ENCODE measurements around the gene PTX4. TPM values are rescaled to one million over a fixed set of nuclear protein-coding genes. Genes with fewer than 3 reads are reported as not detected.

The PTX4 gene
- total and polyA plus RNA-seq, 2 experiments from 2014 or later = not detected

- no peaks in the 10 kb centered on the region for H3K36me3 ChIP-seq (ENCODE audit: insufficient read depth)
- H4K20me1 ChIP-seq (replicated peaks; ENCODE audit: insufficient read depth) = no peaks in the 10 kb centered on the region
- no peak overlapping the region for H3K4me2 ChIP-seq
- no peak for TF ChIP-seq POLR2AphosphoS5 (IDR thresholded peaks at IDR 0.05; ENCODE audit: low read depth)
- no peak for TF ChIP-seq NANOG (IDR thresholded peaks at IDR 0.05; ENCODE audit: borderline replicate concordance)
- TF ChIP-seq, protein P1, sequence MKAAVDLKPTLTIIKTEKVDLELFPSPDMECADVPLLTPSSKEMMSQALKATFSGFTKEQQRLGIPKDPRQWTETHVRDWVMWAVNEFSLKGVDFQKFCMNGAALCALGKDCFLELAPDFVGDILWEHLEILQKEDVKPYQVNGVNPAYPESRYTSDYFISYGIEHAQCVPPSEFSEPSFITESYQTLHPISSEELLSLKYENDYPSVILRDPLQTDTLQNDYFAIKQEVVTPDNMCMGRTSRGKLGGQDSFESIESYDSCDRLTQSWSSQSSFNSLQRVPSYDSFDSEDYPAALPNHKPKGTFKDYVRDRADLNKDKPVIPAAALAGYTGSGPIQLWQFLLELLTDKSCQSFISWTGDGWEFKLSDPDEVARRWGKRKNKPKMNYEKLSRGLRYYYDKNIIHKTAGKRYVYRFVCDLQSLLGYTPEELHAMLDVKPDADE (IDR thresholded peaks at IDR 0.05) = no peak
- TF ChIP-seq REST (IDR thresholded peaks at IDR 0.05; ENCODE audit: unreplicated experiment) = no peak
- Mint-ChIP-seq H3K27me3 (ENCODE audit: insufficient read depth, low read depth, poor library complexity) (peaks cover 5% of the 10 kb centered on the region), H3K4me3 (no peak overlapping the region), H3K4me1 (no peaks in the 10 kb centered on the region), H3K9me3 (no peaks in the 10 kb centered on the region), H3K27ac (no peak overlapping the region), H3K36me3 (ENCODE audit: low read depth) (no peaks in the 10 kb centered on the region; the same call in 2 of the 3 replicates)
- ATAC-seq = no peak; the same call in 2 of the 3 replicates
- no peak for DNase-seq (ENCODE audit: low spot score)
- H3K27me3 ChIP-seq (ENCODE audit: insufficient read depth) = no peaks in the 10 kb centered on the region
- H3K79me2 ChIP-seq (replicated peaks; ENCODE audit: insufficient read depth) = no peaks in the 10 kb centered on the region
- H3K9me2 ChIP-seq (ENCODE audit: insufficient read depth) = no peaks in the 10 kb centered on the region
- H3K27ac ChIP-seq (ENCODE audit: low read depth) = no peak overlapping the region
- no peaks in the 10 kb centered on the region for H3K4me1 ChIP-seq (ENCODE audit: insufficient read depth)
- H3K4me3 ChIP-seq = no peak overlapping the region
- H3F3A ChIP-seq (replicated peaks; ENCODE audit: low read depth) = no peaks in the 10 kb centered on the region
- no peak overlapping the region for H2AFZ ChIP-seq
Measured at GRCh38 chr16:1534021-1535020, 45.6 kb upstream of the PTX4 start.

GRCh38 chr16:1533443-1533951 lies 44.8 kb upstream of the PTX4 start, which contains the start of gene TMEM204:
Gene TMEM204, plus strand, starts transcription at chr16:1533666. Its CDS starts 610 bp downstream, at chr16:1534276.
- DNase-seq (ENCODE audit: low spot score) = peak; percentile 33
- H3K79me2 ChIP-seq (replicated peaks; ENCODE audit: insufficient read depth) = no peaks in the 10 kb centered on the region
- Mint-ChIP-seq H3K4me1 (no peaks in the 10 kb centered on the region), H3K4me3 (no peak within 1 kb of the TSS), H3K27ac (no peak within 1 kb of the TSS), H3K9me3 (no peaks in the 10 kb centered on the region), H3K36me3 (ENCODE audit: low read depth) (no peaks in the 10 kb centered on the region; the same call in 2 of the 3 replicates), H3K27me3 (ENCODE audit: insufficient read depth, low read depth, poor library complexity) (peaks cover 6% of the 10 kb centered on the region)
- no peaks in the 10 kb centered on the region for H3K27me3 ChIP-seq (ENCODE audit: insufficient read depth)
- no peaks in the 10 kb centered on the region for H3F3A ChIP-seq (replicated peaks; ENCODE audit: low read depth)
- H2AFZ ChIP-seq = no peak within 1 kb of the TSS
- H3K4me1 ChIP-seq (ENCODE audit: insufficient read depth) = no peaks in the 10 kb centered on the region
- H3K9me2 ChIP-seq (ENCODE audit: insufficient read depth) = no peaks in the 10 kb centered on the region
- H3K27ac ChIP-seq (ENCODE audit: low read depth) = no peak within 1 kb of the TSS
- no peak within 1 kb of the TSS for H3K4me3 ChIP-seq
- no peaks in the 10 kb centered on the region for H3K36me3 ChIP-seq (ENCODE audit: insufficient read depth)
- no peak within 1 kb of the TSS for H3K4me2 ChIP-seq
- ATAC-seq = no peak
- H4K20me1 ChIP-seq (replicated peaks; ENCODE audit: insufficient read depth) = no peaks in the 10 kb centered on the region
- TF ChIP-seq POLR2AphosphoS5 (IDR thresholded peaks at IDR 0.05; ENCODE audit: low read depth) (no peak), EZH2 (IDR thresholded peaks at IDR 0.05; ENCODE audit: low read depth, unreplicated experiment) (no peak), EZH2phosphoT487 (IDR thresholded peaks at IDR 0.05; ENCODE audit: unreplicated experiment) (no peak), NANOG (IDR thresholded peaks at IDR 0.05; ENCODE audit: borderline replicate concordance) (no peak), CTCF (conservative IDR thresholded peaks at IDR 0.05; ENCODE audit: low read depth in 2 of 2) (no peak), STAT1 (IDR thresholded peaks at IDR 0.05; ENCODE audit: unreplicated experiment) (no peak), ZNF114 (CRISPR knock-in tag; IDR thresholded peaks at IDR 0.05) (no peak), ZNF331 (CRISPR knock-in tag; IDR thresholded peaks at IDR 0.05; ENCODE audit: low read depth) (no peak)
